D721Med (cell line): ENCODE results near the gene DIP2C.

ENCODE experiments used
- DNase-seq: peaks from one replicate; pipeline ENCODE4 v3.0.0; 2011; ENCODE audit warnings: low spot score; ENCODE audit not compliant: insufficient read length
- FAIRE-seq: peaks from 2 replicates; lab custom pipeline; 2011; peaks lifted over from hg19 to GRCh38; lab: Jason Lieb, UNC
- CTCF ChIP-seq: IDR thresholded peaks from 2 replicates; pipeline ENCODE4 v1.5.1; 2012; ENCODE audit warnings: mild to moderate bottlenecking, control low read depth; ENCODE audit not compliant: insufficient read depth; ENCODE audit errors: missing control alignments

DIP2C gene

GRCh38 chr10:393787-394438, 295.6 kb downstream of the DIP2C start:
- FAIRE-seq (no peak), DNase-seq (no peak)
- no peak for TF ChIP-seq CTCF

- no peak for FAIRE-seq
- no peak for TF ChIP-seq CTCF
- no peak for DNase-seq
Observed at GRCh38 chr10:393106-393745, 296.2 kb downstream of the DIP2C start.

- no peak for DNase-seq
- no peak for FAIRE-seq
- TF ChIP-seq CTCF = no peak
Observed at GRCh38 chr10:392705-393037, 296.8 kb downstream of the DIP2C start.

GRCh38 chr10:391847-392704, 297.4 kb downstream of the DIP2C start:
- FAIRE-seq = no peak
- DNase-seq = no peak
- no peak for TF ChIP-seq CTCF

- no peak for TF ChIP-seq CTCF
- FAIRE-seq (no peak), DNase-seq (no peak)
Observed at GRCh38 chr10:391305-391704, 298.2 kb downstream of the DIP2C start.

GRCh38 chr10:390449-391100, 298.9 kb downstream of the DIP2C start:
- FAIRE-seq (no peak), DNase-seq (no peak)
- no peak for TF ChIP-seq CTCF
